Measurements from ENCODE around the gene CHMP6. TPM values are rescaled to one million over a fixed set of nuclear protein-coding genes. Genes with fewer than 3 reads are reported as not detected.
A peak's percentile ranks its signal among the peaks of the same experiment; 100 is the strongest.

Gene CHMP6
- total RNA-seq, 2 experiments from 2014 or later = 17.1 to 17.3 TPM

DNA sequence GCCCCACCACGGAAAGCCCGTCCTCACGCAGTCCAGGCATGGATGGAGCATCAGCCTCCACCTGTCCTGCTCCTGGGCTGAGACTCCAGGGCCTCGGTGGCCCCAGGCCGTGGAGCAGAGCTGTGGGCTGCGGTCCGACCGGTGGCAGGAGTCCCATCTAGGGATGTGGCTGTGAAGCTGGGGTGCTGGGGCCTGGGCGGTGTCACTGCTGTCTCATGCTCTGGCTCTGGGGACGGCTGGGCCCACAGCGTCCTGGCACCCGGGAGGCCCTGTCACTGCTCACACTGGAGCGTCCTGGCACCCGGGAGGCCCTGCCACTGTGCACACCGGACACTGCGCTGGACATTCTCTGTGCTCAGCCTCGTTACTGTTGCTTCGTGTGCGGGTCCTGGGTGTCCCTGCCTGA is 51.7 kb downstream of the CHMP6 start:
- POLR2A ChIA-PET = no interaction called here
- intact Hi-C loops (cut with micrococcal nuclease) = no loop called here
- Mint-ChIP-seq H3K4me1 (ENCODE audit: low read depth) (no peaks in the 10 kb centered on the region), H3K9me3 (no peaks in the 10 kb centered on the region), H3K27ac (no peak overlapping the region), H3K27me3 (no peaks in the 10 kb centered on the region), H3K4me3 (no peak overlapping the region), H3K36me3 (no peaks in the 10 kb centered on the region)
- DNase-seq = no peak
- CTCF ChIA-PET = no interaction called here

DNA sequence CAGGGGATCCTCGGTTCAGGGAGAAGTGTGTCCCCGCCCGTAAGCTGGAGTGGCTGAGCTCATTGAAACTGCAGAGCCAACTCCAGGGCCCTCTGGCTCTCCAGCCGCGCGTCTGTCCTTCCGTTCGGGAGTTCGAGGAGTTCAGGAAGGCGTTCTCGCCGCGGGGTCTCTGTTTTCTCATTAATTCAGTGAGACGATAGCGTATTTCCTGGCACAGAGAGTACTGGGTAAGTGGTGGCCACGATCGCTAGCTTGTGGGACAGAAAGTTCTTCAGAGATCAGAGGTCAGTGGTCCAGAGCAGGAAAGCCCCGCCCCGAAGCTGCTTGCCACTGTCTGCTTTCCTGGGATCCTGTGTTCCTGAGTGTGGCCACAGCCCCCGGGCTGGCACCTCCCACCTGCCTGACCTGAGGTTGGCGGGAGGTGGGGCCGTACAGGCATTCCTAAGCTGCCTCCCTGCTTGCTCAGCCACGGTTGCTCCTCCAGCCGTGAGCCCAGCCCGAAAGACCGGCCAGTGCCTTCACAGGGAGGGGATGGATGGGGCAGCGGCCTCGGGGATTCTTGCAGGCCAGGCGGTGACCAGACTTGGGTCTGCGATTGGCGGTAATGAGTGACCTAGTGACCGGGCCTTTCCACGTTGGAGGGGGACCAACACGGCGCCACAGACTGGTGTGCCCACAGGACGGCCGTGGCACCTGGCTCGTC is 52.2 kb downstream of the CHMP6 start:
- CTCF ChIA-PET = interaction anchor here (0.8 kb wide), 1 partner anchor 20 kb away, joined by 3 read pairs; no protein-coding TSS in a partner anchor
- Mint-ChIP-seq H3K9me3 (no peaks in the 10 kb centered on the region), H3K36me3 (no peaks in the 10 kb centered on the region), H3K27ac (no peak overlapping the region), H3K27me3 (no peaks in the 10 kb centered on the region), H3K4me1 (ENCODE audit: low read depth) (no peaks in the 10 kb centered on the region), H3K4me3 (no peak overlapping the region)
- intact Hi-C loops (cut with micrococcal nuclease) = no loop called here
- DNase-seq = no peak
- POLR2A ChIA-PET = no interaction called here

DNA sequence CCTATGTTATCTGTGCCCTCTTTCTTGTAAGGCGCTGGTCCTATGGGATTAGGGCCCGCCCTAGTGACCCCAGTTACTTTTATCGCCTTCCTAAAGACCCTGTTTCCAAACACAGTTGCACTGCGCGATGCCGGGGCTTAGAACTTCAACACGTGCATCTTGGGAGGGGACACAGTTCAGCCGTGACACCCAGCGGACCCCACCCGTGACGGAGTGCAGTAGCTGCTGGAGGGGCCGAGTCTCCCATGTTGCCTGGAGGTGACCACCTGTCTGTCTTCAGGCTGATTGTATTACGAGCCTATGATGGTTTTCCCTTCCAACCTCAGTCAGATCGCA is 52.8 kb downstream of the CHMP6 start:
- H3K36me3 Mint-ChIP-seq = no peaks in the 10 kb centered on the region
- no peaks in the 10 kb centered on the region for H3K9me3 Mint-ChIP-seq
- H3K4me3 Mint-ChIP-seq = no peak overlapping the region
- peaks cover 4% of the 10 kb centered on the region for H3K4me1 Mint-ChIP-seq (ENCODE audit: low read depth)
- POLR2A ChIA-PET = no interaction called here
- H3K27me3 Mint-ChIP-seq = no peaks in the 10 kb centered on the region
- CTCF ChIA-PET = interaction anchor here (0.8 kb wide), 1 partner anchor 21 kb away, joined by 3 read pairs; no protein-coding TSS in a partner anchor
- H3K27ac Mint-ChIP-seq = no peak overlapping the region
- intact Hi-C loops (cut with micrococcal nuclease) = no loop called here
- no peak for DNase-seq

DNA sequence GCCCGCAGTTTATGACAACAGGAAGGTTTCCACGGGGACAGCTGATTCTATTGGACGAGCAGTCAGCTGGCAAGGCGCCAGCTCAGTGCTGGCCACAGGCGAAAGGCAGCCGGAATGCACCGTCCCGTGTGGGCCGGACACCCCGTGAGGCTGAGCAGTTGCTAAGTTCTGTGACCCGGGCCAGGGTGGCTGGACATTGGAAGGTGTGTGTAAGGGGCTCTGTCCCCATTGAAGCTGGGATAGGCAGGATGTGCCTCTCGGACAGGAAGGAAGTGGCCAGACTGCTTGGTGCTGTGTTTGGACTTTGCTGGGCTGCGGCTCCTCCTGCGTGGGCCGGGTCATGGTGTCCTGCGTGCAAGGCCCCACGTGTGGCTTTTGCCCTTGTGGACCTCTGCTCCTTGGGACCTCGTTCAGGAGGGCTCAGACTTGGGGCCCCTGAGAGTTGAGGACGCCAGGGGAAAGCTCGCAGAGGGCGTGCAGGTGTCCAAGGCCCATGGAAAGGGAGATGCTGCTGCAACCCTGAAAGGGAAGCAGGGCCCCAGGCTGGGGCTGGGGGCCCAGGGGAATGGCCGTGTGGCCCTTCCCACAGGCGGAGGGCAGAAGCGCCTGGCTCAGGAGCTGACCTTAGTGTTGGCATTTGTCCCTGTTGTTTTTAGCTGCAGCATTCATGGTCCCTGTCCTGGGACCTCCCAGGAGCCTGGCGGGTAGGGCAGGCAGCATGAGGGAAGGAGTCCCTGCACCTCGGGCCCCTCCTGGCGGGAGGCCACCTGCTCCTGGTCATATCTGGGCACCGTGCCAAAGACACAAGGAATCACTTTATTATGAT is 53.3 kb downstream of the CHMP6 start:
- H3K9me3 Mint-ChIP-seq = no peaks in the 10 kb centered on the region
- CTCF ChIA-PET = interaction anchor here (0.8 kb wide), 1 partner anchor 57 kb away, joined by 4 read pairs; no protein-coding TSS in a partner anchor
- no peak overlapping the region for H3K27ac Mint-ChIP-seq
- H3K4me1 Mint-ChIP-seq (ENCODE audit: low read depth) = peaks cover 6% of the 10 kb centered on the region
- H3K4me3 Mint-ChIP-seq = no peak overlapping the region
- no peaks in the 10 kb centered on the region for H3K36me3 Mint-ChIP-seq
- intact Hi-C loops (cut with micrococcal nuclease) = no loop called here
- POLR2A ChIA-PET = no interaction called here
- H3K27me3 Mint-ChIP-seq = no peaks in the 10 kb centered on the region
- DNase-seq = no peak

DNA sequence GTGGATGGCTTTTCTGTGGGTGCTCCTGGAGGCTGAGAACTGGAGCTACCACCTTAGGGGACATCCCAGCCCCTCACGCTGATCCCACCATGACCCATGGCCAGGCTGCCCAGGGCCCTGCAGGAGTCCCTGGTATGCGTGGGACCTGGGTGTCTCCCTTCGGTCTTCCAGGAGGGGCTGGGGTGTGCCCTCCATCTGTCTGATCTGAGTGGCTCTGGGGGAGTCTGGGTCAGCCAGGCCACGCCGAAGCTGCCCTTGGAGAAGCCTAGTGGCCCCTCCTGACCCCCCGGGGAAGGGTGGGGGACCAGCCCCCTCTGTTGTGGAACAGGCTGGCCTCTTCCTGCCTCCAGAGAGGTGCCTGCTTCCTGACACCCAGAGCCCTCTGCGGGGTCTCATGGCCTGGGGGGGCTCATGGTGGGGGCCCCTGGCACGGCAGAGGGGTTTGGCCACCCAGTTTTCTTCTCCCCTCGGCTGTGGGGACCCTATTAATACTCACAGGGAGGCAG is 54.0 kb downstream of the CHMP6 start:
- ChIA-PET CTCF (interaction anchor here (0.8 kb wide), 1 partner anchor 56 kb away, joined by 4 read pairs; no protein-coding TSS in a partner anchor), POLR2A (no interaction called here)
- Mint-ChIP-seq H3K27me3 (no peaks in the 10 kb centered on the region), H3K4me3 (no peak overlapping the region), H3K27ac (no peak overlapping the region), H3K36me3 (no peaks in the 10 kb centered on the region), H3K4me1 (ENCODE audit: low read depth) (peaks cover 6% of the 10 kb centered on the region), H3K9me3 (no peaks in the 10 kb centered on the region)
- DNase-seq = no peak
- intact Hi-C loops (cut with micrococcal nuclease) = no loop called here

DNA sequence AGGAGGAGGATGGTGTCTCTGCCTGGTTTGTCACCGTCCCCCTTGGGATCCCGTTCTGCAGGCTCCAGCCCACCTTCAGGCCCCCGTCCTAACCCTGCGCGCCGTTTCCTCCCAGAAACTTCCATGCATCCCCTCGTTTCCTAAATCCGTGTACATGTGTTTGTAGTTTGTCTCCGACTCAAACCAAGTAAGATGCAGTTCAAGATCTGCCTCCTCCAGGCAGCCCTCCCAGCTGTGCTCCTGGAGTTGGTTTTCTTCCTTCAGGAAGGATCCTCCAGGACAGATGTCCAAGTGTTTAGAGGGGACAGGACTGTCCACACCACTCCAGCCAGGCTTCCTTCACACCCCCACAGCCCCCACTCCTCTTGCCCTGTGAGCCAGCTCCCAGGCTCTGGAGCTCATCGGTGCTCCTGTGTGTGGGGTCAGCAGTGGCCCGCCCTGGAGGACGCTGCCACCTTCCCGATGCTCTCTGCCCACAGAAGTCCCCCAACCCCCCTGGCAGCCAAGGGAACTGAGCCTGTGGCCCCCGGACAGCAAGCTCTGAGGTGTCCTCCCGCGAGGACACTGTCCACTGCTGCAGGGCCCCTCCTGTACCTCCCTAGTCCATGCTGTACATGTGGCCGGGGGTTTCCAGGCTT is 54.6 kb downstream of the CHMP6 start:
- Mint-ChIP-seq H3K9me3 (no peaks in the 10 kb centered on the region), H3K4me3 (no peak overlapping the region), H3K27ac (no peak overlapping the region), H3K4me1 (ENCODE audit: low read depth) (peaks cover 6% of the 10 kb centered on the region), H3K27me3 (no peaks in the 10 kb centered on the region), H3K36me3 (no peaks in the 10 kb centered on the region)
- POLR2A ChIA-PET = no interaction called here
- DNase-seq = no peak
- intact Hi-C loops (cut with micrococcal nuclease) = no loop called here
- CTCF ChIA-PET = no interaction called here

DNA sequence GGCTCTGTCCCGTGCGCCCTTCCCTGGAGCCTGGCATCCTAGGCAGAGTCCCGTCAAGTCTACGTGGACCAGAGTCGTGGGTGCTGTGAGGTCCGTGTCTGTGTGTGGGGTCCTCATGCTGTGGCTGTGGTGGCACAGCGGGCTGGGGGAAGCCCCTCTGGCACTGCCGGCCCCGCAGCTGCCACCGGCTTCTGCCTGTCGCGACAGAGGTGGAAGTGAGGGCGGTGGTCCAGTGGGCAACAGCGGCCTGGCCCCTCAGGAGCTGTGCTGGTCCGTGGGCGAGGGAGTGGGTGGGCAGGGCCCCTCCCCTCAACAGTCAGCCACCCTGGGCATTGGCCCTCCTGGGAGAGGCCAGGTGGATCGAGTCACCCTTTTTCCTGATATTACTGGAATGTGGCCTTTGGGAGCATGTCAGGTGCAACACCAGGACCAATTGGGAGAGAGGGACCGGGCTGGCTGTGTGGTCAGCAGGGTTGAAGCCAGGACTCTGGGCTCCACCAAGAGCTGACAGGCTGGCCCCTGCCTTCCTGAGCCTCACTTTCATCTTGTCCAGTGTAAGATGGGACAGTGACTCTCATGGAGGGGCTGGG is 55.2 kb downstream of the CHMP6 start:
- Mint-ChIP-seq H3K27me3 (no peaks in the 10 kb centered on the region), H3K36me3 (no peaks in the 10 kb centered on the region), H3K4me1 (ENCODE audit: low read depth) (peaks cover 6% of the 10 kb centered on the region), H3K27ac (no peak overlapping the region), H3K4me3 (no peak overlapping the region), H3K9me3 (no peaks in the 10 kb centered on the region)
- DNase-seq = no peak
- ChIA-PET CTCF (no interaction called here), POLR2A (no interaction called here)
- intact Hi-C loops (cut with micrococcal nuclease) = no loop called here

DNA sequence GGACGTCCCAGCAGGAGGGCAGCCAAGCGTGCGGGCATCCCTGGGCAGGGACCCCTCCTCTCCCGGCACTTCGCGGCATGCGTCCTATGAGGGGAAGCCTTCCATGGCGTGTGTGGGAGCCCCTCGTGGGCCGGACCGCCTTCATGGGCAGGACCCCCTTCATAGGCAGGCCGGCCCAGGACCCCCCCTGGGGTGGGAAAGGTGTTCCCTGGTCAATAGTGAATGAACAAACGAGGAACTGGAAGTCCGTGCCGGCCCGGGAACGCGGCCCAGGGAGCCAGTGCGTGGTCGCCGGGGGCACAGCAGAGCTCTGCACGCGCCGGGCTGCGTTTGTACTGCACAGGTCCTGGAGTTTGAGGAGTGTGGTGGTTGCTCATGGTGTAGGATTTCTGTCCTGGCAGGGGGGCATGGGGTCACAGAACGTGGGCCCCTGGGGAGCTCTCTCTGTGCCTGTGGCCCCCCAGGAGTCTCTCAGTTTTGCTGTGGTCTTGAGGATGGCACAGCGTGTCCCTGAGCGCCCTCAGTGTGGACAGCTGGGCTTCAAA is 57.3 kb downstream of the CHMP6 start:
- Mint-ChIP-seq H3K9me3 (no peaks in the 10 kb centered on the region), H3K27ac (no peak overlapping the region), H3K27me3 (no peaks in the 10 kb centered on the region), H3K4me3 (no peak overlapping the region), H3K4me1 (ENCODE audit: low read depth) (peaks cover 6% of the 10 kb centered on the region), H3K36me3 (no peaks in the 10 kb centered on the region)
- DNase-seq = no peak
- intact Hi-C loops (cut with micrococcal nuclease) = no loop called here
- ChIA-PET CTCF (interaction anchor here (0.6 to 1.0 kb wide), 3 partner anchors 41 to 100 kb away, joined by 3 read pairs; no protein-coding TSS in a partner anchor), POLR2A (no interaction called here)

DNA sequence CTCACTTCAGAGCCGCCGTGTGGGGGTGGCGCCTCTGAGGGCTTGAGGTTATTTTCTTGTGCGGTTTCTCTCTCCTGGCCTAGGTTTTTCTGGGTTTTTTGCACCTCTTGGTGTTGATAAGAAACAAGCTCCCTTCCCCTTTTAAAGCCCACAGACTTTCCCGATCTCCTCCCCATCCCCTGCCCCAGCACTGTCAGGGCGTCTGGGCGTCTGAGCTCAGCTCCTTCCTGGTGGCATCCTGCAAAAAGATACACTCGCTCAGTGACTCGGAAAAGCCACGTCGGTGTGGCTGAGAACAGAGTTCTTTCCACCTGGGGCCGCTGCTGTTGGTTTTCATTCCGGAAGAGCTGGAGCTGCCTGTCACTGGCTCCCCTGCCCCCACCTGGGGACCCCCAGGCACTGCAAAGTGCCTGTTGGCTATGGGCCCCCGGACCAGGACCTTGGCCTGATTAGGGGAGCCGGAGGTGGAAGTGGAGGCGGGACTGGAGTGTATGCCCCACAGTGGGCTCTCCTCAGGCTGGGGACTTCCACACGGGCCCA is 57.8 kb downstream of the CHMP6 start:
- Mint-ChIP-seq H3K27me3 (no peaks in the 10 kb centered on the region), H3K27ac (no peak overlapping the region), H3K4me1 (ENCODE audit: low read depth) (peaks cover 6% of the 10 kb centered on the region), H3K4me3 (no peak overlapping the region), H3K36me3 (no peaks in the 10 kb centered on the region), H3K9me3 (no peaks in the 10 kb centered on the region)
- peak; percentile 20 for DNase-seq
- intact Hi-C loops (cut with micrococcal nuclease) = no loop called here
- ChIA-PET POLR2A (no interaction called here), CTCF (interaction anchor here (0.6 to 1.0 kb wide), 3 partner anchors 41 to 99 kb away, joined by 3 read pairs; no protein-coding TSS in a partner anchor)
